ENCODE data around the gene CARMIL3.

The CARMIL3 gene

DNA sequence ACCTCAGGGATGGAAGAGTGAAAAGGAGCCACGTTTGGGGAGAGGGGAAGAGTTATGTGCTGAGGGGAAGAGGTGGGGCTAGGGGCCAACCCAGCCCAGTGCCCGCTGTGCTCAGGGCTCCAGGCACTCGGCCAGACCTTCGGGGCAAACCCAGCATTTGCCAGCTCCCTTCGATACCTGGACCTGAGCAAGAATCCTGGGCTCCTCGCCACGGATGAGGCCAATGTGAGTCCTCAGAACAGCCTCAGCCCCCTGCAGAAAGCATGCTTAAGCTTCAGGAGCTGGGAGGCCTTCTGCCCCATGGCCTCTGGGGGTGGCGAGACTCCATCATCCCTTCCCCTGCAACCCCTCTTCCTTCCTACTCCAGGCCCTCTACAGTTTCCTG, 5.0 kb downstream of the CARMIL3 start:
- ATAC-seq: no peak
- TF ChIP-seq, protein P1, sequence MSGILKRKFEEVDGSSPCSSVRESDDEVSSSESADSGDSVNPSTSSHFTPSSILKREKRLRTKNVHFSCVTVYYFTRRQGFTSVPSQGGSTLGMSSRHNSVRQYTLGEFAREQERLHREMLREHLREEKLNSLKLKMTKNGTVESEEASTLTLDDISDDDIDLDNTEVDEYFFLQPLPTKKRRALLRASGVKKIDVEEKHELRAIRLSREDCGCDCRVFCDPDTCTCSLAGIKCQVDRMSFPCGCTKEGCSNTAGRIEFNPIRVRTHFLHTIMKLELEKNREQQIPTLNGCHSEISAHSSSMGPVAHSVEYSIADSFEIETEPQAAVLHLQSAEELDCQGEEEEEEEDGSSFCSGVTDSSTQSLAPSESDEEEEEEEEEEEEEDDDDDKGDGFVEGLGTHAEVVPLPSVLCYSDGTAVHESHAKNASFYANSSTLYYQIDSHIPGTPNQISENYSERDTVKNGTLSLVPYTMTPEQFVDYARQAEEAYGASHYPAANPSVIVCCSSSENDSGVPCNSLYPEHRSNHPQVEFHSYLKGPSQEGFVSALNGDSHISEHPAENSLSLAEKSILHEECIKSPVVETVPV (CRISPR knock-in tag; IDR thresholded peaks at IDR 0.05): no peak
- TF ChIP-seq SNAI2 (CRISPR knock-in tag; IDR thresholded peaks at IDR 0.05) (no peak), GLIS3 (CRISPR knock-in tag; IDR thresholded peaks at IDR 0.05) (no peak), ZNF8 (CRISPR knock-in tag; IDR thresholded peaks at IDR 0.05) (no peak), ZFP30 (CRISPR knock-in tag; IDR thresholded peaks at IDR 0.05) (no peak), ISL1 (CRISPR knock-in tag; IDR thresholded peaks at IDR 0.05) (no peak), BACH2 (CRISPR knock-in tag; IDR thresholded peaks at IDR 0.05; ENCODE audit: borderline replicate concordance) (no peak), ZC3H10 (CRISPR knock-in tag; IDR thresholded peaks at IDR 0.05) (no peak), CSDC2 (CRISPR knock-in tag; IDR thresholded peaks at IDR 0.05) (no peak), RARB (CRISPR knock-in tag; IDR thresholded peaks at IDR 0.05) (no peak), PPARA (CRISPR knock-in tag; IDR thresholded peaks at IDR 0.05; ENCODE audit: borderline replicate concordance) (no peak), ESRRG (CRISPR knock-in tag; IDR thresholded peaks at IDR 0.05) (no peak), ZFP3 (CRISPR knock-in tag; IDR thresholded peaks at IDR 0.05) (no peak), ARNTL (CRISPR knock-in tag; IDR thresholded peaks at IDR 0.05; ENCODE audit: borderline replicate concordance, low read depth) (no peak), OSR1 (CRISPR knock-in tag; IDR thresholded peaks at IDR 0.05) (no peak)
- TF ChIP-seq, protein P2, sequence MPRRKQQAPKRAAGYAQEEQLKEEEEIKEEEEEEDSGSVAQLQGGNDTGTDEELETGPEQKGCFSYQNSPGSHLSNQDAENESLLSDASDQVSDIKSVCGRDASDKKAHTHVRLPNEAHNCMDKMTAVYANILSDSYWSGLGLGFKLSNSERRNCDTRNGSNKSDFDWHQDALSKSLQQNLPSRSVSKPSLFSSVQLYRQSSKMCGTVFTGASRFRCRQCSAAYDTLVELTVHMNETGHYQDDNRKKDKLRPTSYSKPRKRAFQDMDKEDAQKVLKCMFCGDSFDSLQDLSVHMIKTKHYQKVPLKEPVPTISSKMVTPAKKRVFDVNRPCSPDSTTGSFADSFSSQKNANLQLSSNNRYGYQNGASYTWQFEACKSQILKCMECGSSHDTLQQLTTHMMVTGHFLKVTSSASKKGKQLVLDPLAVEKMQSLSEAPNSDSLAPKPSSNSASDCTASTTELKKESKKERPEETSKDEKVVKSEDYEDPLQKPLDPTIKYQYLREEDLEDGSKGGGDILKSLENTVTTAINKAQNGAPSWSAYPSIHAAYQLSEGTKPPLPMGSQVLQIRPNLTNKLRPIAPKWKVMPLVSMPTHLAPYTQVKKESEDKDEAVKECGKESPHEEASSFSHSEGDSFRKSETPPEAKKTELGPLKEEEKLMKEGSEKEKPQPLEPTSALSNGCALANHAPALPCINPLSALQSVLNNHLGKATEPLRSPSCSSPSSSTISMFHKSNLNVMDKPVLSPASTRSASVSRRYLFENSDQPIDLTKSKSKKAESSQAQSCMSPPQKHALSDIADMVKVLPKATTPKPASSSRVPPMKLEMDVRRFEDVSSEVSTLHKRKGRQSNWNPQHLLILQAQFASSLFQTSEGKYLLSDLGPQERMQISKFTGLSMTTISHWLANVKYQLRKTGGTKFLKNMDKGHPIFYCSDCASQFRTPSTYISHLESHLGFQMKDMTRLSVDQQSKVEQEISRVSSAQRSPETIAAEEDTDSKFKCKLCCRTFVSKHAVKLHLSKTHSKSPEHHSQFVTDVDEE (CRISPR knock-in tag; IDR thresholded peaks at IDR 0.05): no peak

DNA sequence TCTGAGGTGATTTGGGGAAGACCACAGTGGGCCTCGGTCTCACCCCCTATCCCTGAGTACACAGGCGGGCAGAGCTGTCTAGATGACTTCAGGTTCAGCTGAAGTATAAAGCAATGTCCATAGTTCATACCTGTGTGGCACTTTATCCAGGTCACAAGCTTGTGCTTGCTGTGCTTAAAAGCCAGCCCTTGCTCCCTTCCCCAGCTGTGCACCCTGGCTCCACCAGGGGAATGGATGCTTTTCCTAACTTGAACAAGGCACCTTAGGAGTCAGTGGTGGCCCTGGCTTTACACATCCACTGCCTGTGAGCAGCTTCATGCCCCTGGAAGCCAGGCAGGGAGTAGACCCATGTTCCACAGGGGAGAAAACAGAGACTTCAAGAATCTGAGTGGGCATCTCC, 5.5 kb downstream of the CARMIL3 start:
- no peak for ATAC-seq
- TF ChIP-seq, protein P3, sequence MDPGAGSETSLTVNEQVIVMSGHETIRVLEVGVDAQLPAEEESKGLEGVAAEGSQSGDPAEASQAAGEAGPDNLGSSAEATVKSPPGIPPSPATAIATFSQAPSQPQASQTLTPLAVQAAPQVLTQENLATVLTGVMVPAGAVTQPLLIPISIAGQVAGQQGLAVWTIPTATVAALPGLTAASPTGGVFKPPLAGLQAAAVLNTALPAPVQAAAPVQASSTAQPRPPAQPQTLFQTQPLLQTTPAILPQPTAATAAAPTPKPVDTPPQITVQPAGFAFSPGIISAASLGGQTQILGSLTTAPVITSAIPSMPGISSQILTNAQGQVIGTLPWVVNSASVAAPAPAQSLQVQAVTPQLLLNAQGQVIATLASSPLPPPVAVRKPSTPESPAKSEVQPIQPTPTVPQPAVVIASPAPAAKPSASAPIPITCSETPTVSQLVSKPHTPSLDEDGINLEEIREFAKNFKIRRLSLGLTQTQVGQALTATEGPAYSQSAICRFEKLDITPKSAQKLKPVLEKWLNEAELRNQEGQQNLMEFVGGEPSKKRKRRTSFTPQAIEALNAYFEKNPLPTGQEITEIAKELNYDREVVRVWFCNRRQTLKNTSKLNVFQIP (CRISPR knock-in tag; IDR thresholded peaks at IDR 0.05; ENCODE audit: borderline replicate concordance, low read depth): no peak
- no peak for TF ChIP-seq ZNF8 (CRISPR knock-in tag; IDR thresholded peaks at IDR 0.05)
- no peak for TF ChIP-seq PPARA (CRISPR knock-in tag; IDR thresholded peaks at IDR 0.05; ENCODE audit: borderline replicate concordance)
- TF ChIP-seq SNAI2 (CRISPR knock-in tag; IDR thresholded peaks at IDR 0.05): no peak
- no peak for TF ChIP-seq OSR1 (CRISPR knock-in tag; IDR thresholded peaks at IDR 0.05)
- TF ChIP-seq, protein P1 (CRISPR knock-in tag; IDR thresholded peaks at IDR 0.05): no peak
- no peak for TF ChIP-seq ESRRG (CRISPR knock-in tag; IDR thresholded peaks at IDR 0.05)
- no peak for TF ChIP-seq ZNF70 (CRISPR knock-in tag; IDR thresholded peaks at IDR 0.05)
- TF ChIP-seq ARNTL (CRISPR knock-in tag; IDR thresholded peaks at IDR 0.05; ENCODE audit: borderline replicate concordance, low read depth): no peak
- TF ChIP-seq RARB (CRISPR knock-in tag; IDR thresholded peaks at IDR 0.05): no peak
- TF ChIP-seq GLIS3 (CRISPR knock-in tag; IDR thresholded peaks at IDR 0.05): no peak
- no peak for TF ChIP-seq CSDC2 (CRISPR knock-in tag; IDR thresholded peaks at IDR 0.05)
- TF ChIP-seq TOX (CRISPR knock-in tag; IDR thresholded peaks at IDR 0.05; ENCODE audit: borderline replicate concordance): no peak

DNA sequence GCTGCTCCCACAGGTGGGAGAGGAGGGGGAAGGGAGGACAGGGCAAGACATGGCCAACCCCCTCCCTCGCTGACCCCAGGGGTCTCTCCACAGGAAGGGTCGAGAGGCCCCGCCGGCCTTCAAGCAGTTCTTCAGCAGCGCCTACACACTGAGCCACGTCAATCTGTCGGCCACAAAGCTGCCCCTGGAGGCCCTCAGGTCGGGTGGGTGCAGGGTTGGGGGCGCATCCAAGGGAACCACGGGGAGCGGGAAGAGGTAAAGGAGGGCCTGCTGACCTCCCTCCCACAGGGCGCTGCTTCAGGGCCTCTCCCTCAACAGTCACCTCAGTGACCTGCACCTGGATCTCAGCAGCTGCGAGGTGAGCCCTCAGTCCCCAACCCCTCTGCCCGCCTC, 6.1 kb downstream of the CARMIL3 start:
- ATAC-seq: peak; percentile 34

DNA sequence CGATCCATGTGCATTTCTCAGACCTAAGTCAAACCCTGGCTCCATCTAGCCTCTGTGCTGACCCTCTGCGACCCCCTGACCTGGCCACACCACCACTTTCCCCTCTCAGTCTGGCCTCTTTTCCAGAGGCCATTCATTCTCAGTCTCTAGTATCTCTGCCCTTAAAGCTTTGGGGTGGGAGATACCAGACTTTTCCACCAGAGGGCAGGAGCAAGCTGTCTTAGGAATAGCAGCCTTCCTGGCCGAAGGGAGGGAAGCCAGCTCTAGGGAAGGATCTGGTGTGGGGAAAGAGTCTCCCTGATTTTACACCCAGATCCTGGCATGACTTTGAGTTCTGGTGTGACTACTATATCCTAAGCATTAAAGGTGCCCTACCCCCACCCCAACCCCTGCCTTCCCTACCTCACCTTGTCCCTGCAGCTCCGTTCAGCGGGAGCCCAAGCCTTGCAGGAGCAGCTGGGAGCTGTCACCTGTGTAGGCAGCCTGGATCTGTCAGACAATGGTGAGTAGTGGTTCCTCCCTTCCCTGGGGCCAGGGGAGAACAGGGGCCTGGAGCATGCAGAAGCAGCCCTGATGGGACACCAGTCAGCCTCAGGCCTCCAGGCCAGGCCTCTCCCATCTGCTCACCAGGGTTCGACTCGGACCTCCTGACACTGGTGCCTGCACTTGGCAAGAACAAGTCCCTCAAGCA, 6.6 kb downstream of the CARMIL3 start:
- ATAC-seq: peak; percentile 96
- TF ChIP-seq OSR1 (CRISPR knock-in tag; IDR thresholded peaks at IDR 0.05) (no peak), BACH2 (CRISPR knock-in tag; IDR thresholded peaks at IDR 0.05; ENCODE audit: borderline replicate concordance) (no peak), ESRRG (CRISPR knock-in tag; IDR thresholded peaks at IDR 0.05) (no peak), TOX (CRISPR knock-in tag; IDR thresholded peaks at IDR 0.05; ENCODE audit: borderline replicate concordance) (no peak), CSDC2 (CRISPR knock-in tag; IDR thresholded peaks at IDR 0.05) (no peak), ZFP30 (CRISPR knock-in tag; IDR thresholded peaks at IDR 0.05) (no peak), GLIS3 (CRISPR knock-in tag; IDR thresholded peaks at IDR 0.05) (no peak), RARB (CRISPR knock-in tag; IDR thresholded peaks at IDR 0.05) (no peak), ZNF565 (CRISPR knock-in tag; conservative IDR thresholded peaks at IDR 0.05; ENCODE audit: low read depth) (no peak), SNAI2 (CRISPR knock-in tag; IDR thresholded peaks at IDR 0.05) (no peak), ZNF70 (CRISPR knock-in tag; IDR thresholded peaks at IDR 0.05) (no peak)
- TF ChIP-seq, protein P2 (CRISPR knock-in tag; IDR thresholded peaks at IDR 0.05): no peak
- TF ChIP-seq, protein P3 (CRISPR knock-in tag; IDR thresholded peaks at IDR 0.05; ENCODE audit: borderline replicate concordance, low read depth): no peak

More for the DNA sequence above, 6.1 kb downstream of the CARMIL3 start:
- TF ChIP-seq CSDC2 (CRISPR knock-in tag; IDR thresholded peaks at IDR 0.05): no peak
- no peak for TF ChIP-seq BACH2 (CRISPR knock-in tag; IDR thresholded peaks at IDR 0.05; ENCODE audit: borderline replicate concordance)
- no peak for TF ChIP-seq ZFP3 (CRISPR knock-in tag; IDR thresholded peaks at IDR 0.05)

Data from SK-N-SH treated with all-trans-retinoic acid at 6 μM for 48 hours (cell line).